MV-4-11 (cell line): ENCODE data around the gene TRAF2.

Experiments used
- DNase-seq: peaks from one replicate; lab custom pipeline; 2025; lab: John Stamatoyannopoulos, UW

TRAF2 gene

DNA sequence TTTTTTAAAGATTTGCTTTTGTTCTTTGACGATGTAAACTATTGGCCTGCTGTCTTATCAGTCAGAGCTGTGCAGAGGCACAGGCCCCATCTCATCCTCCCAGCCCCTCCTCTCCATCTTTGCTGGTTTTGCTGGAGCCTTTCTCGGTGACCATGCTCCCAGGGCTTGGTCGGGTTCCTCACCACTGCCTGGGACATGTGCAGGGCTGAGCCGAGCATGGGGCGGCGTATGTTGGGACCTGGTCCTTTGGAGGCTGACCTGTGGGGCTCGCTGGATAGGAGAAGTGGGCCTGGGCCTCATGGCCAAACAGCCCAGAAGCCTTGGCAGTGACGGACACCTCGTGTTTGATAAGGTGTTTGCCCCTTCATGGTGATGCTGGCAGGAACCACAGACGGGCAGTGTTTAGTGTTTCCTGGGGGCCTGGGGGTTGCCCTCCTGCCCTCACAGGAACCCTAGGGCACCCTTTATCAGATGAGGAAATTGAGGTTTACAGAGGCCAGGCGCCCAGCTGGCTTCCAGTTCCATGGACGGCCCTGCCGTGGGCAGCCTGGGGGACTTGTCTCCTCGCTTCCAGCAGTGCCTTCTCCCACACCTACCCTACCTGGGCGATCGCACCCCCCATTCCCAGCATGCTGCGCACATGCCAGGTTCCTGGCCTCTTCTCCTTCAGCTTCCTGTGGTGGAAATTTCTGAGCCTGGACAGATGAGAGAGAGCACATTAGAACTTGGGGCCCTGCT, 27.6 kb downstream of the TRAF2 start:
- DNase-seq, result no peak

DNA sequence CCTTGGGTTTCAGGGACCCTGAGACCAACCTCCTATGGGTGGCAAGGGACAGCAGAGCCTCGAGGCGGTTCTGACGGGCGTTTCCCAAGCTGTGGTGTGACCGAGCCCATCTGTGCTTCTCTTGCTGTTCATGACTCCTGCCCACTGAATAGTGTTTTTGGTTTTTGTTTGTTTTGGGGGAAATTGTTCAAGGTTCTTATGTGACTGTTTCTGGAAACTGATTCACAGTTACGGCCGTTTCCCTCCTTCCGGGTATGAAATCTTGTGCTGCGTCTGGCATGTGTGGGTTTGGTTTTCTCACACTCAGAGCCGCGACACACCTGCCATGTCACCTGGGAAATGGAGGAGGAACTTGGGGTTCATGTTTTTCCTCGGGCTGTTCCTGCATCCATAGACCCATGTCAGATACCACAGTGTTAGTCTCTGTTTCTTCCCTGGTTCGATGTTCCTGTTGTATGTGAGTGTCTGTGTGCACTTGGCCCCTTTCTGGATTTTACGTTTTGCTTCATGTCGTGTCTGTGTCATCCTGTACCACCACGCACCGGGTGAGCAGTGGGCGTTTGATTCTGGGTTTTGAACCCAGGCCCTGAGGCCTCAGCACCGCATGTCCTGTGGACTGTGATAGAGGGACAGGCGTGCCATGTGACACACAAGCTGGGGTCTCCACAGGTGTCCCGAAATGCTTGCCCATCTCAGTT, 29.5 kb downstream of the TRAF2 start:
- no peak for DNase-seq

DNA sequence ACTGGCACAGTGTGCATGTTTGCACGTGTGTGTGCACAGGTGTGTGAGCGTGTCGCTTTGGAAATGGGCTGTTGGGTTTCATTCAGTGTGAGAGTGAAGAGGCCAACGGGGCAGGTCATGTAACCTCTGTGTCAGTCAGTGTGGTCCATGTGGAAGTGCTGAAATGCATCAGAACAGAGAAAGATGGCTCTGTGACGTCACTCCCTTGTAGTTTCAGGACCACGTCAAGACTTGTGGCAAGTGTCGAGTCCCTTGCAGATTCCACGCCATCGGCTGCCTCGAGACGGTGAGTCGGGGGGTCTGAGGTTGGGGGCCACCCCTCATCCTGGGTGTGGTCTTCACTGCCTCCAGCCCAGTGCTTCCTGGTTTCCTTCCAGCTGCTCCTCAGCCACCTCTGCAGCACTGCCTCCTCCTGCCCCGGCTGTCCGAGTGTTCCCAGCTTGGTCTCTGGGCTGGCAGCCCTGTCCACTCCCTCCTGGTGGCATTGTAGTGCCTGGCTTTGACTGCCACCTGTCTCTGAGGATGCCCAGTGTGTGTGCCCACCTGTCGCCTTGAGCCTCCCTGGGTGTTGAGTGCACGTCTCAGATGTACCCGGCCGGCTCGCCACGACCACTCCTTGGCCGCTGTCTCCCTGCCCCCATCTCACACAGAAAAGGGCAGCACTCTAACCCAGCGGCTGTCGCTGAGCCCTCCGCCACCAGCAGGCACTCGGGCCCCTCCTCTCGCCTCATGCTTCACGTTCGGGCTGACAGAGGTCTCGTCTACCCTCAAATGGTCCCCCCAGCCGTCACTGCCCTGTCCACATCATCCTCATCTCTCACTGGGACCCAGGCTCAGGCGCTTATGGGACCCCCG, 30.2 kb downstream of the TRAF2 start:
- DNase-seq, result no peak

DNA sequence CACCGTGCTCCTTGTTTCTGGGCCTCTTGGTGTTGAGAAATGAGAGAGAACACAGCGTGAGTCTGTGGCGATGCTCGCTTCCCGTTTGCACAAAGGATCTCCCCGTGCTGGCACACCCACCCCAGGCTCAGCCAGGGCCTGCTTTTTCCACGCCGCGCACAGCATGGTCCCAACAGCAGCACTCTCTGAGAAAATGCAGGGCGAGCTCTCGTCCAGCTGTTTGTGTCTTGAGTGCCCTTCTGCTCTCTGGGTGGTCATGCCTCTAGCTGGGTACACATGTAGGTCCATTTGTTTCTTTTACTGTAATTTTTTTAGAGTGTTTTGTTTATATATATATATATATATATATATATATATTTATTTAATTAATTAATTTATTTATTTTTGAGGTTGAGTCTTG, 31.6 kb downstream of the TRAF2 start:
- no peak for DNase-seq

DNA sequence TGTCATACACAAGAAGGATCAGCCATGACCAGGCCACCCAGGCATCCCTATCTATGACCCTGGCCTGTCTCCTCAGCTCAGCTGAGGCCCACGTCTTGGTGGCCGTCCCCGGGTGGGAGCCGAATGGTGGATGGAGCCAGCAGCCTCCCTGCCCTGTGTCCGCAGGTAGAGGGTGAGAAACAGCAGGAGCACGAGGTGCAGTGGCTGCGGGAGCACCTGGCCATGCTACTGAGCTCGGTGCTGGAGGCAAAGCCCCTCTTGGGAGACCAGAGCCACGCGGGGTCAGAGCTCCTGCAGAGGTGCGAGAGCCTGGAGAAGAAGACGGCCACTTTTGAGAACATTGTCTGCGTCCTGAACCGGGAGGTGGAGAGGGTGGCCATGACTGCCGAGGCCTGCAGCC, 33.8 kb downstream of the TRAF2 start:
- no peak for DNase-seq

DNA sequence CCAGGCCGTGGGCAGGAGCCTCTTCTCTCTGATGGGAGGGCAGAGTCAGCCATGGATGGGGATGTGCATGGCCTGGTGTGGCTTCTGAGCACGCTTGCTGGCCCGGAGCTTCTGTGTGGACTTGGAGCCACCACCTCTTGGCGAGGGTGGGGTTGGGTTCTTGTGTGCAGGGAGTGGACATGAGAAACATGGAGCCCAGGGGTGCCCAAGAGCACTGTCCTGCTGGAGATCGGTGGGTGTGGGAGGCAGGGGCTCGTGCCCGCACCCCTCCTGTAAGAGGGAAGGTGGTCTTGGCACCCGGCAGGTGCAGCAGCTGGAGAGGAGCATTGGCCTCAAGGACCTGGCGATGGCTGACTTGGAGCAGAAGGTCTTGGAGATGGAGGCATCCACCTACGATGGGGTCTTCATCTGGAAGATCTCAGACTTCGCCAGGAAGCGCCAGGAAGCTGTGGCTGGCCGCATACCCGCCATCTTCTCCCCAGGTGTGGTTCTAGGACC, 34.5 kb downstream of the TRAF2 start:
- DNase-seq, result no peak

DNA sequence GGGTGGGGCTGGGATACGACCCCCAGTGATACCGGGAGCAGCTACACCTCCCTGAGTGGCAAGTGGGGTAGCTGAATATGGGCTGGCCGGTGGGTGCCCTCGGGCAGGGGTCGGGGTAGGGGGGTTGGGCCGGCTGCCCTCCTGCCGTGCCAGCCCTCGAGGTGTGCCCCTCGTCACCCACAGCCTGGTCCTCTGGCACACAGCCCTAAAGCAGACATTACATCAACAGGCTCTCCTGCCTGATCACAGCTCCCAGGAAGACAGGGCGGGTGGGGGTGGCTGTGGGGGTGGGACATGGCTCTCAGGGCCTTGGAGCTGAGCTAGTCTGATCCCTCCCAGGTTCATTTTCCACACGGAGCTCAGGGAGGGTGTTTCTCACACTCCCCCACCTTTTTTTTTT, 35.0 kb downstream of the TRAF2 start:
- no peak for DNase-seq

DNA sequence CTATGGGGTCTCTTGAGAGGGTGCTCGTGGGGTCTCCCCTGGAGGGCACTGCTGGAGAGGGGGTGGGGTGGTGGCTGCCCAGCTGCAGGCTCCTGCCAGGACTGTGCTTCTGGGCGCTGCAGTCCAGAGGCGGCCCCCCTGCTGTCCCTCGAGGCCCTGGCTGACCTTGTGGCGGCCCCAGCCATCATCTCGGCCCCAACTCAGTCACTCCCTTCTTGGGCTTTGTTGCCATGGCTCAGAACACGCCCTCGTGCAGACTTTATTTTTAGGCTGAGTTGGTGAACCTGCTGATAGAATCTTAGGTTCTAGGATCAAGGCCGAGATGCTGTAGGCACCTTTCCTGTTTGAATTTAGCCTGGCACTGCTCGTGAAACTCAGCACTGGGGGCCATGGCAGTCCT, 35.4 kb downstream of the TRAF2 start:
- DNase-seq, result no peak

DNA sequence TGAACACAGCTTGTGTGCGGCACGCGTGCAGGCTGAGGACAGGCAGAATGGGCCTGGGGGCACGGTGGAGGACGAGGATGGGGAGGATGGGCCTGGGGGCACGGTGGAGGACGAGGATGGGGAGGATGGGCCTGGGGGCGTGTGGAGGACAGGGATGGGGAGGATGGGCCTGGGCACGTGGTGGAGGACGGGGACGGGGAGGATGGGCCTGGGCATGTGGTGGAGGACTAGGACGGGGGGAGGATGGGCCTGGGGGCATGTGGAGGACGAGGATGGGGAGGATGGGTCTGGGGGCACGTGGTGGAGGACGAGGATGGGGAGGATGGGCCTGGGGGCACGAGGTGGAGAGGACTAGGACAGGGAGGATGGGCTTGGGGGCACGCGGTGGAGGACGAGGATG, 36.2 kb downstream of the TRAF2 start:
- no peak for DNase-seq

DNA sequence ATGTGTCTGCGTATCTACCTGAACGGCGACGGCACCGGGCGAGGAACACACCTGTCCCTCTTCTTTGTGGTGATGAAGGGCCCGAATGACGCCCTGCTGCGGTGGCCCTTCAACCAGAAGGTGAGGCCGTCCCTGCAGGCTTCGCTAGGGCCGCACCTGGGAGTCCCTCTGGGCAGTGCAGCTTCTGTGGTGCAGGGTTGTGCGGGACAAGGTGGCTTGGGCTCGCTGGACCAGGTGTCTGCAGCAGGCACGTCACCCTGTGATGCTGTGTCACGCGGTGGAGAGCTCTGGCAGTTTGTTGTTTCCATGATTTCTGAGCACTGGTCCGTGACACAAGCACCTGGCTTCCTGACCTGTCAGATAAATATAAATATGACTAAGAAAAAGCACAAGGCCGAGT, 37.6 kb downstream of the TRAF2 start:
- DNase-seq, result no peak

DNA sequence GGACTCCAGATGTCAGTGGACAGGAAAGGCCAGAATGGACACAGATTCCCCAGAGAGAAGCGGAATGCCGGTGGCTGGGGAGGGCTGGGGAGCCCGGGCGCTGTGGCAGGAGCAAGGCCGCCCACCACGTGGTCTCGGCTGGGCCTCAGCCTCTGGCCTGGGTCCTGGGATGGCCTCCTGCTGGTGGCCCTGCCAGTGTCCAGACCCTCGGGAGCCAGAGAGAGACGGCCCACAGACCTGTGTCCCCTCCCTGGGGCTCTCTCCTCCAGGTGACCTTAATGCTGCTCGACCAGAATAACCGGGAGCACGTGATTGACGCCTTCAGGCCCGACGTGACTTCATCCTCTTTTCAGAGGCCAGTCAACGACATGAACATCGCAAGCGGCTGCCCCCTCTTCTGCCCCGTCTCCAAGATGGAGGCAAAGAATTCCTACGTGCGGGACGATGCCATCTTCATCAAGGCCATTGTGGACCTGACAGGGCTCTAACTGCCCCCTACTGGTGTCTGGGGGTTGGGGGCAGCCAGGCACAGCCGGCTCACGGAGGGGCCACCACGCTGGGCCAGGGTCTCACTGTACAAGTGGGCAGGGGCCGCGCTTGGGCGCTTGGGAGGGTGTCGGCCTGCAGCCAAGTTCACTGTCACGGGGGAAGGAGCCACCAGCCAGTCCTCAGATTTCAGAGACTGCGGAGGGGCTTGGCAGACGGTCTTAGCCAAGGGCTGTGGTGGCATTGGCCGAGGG, 39.3 kb downstream of the TRAF2 start:
- DNase-seq, result no peak

DNA sequence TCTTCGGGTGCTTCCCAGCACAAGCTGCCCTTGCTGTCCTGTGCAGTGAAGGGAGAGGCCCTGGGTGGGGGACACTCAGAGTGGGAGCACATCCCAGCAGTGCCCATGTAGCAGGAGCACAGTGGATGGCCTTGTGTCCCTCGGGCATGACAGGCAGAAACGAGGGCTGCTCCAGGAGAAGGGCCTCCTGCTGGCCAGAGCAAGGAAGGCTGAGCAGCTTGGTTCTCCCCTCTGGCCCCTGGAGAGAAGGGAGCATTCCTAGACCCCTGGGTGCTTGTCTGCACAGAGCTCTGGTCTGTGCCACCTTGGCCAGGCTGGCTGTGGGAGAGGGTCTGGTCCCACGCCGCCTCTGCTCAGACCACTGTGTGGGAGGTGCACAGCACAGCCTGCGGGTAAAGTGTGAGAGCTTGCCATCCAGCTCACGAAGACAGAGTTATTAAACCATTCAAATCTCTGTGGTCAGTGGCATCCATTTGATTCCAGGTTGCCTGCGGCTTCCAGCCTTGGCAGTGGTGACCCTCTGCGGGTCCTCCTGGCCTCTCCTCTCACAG, 39.9 kb downstream of the TRAF2 start:
- no peak for DNase-seq

DNA sequence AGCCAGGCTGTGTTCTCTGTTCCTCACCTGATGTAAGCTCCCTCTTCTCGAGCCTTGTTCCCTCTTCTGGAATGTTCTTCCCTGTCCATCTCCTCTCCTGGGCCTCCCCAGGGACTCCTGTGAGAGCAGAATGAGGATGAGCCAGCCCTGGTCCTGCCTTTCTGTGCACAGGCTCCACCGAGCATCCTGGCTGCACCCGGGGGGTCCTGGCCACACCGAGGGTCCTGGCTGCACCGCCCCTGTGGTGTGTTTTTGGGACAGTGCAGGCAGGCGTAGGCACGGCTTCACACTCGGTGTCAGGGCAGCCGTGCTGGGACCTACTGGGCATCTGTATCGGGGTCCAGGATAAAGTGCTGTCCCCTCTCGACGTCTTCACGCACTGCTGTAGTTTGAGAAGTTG, 40.4 kb downstream of the TRAF2 start:
- no peak for DNase-seq

DNA sequence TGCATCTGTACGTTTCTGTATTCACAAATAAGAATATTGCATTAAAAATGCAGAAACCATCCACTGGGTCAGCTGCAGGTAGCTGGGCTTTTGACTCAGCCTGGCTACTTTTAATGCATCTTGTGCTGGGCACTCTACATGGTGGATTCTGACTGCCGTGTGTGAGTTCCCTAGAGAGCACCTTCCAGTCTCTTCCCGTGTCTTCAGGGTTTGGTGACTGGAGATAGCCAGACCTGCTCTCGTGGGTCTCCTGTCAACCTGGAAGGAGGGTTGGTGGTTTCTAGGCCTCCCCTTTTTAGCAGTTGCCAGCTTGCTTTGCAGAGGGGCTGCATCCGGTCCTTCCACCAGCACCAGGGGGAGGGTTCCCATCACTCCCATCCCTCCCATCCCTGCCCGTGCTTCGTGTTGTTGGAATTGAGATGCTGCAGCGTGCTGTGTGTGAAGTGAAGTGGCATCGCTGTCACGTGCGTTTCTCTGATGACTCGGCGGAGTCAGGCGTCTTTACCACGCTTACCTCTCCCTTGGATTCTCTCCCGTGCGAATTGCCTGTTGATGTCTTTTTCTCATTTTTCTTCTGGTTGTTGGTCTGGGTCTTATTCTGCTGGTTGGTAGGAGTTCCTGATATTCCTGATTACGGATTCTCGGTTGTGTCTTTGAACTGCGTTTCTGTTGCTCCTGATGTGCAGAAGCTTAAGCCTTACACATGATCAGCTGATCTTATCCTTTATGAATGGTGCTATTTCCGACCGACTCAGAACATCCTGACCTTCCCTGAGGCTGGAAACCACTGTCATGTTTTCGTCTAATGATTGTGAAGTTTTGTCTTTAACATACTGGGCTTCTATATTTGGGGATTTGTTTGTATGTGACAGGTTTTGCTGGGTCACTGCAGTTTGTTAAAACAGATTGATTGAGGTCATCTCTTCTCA, 41.3 kb downstream of the TRAF2 start:
- DNase-seq, result no peak

DNA sequence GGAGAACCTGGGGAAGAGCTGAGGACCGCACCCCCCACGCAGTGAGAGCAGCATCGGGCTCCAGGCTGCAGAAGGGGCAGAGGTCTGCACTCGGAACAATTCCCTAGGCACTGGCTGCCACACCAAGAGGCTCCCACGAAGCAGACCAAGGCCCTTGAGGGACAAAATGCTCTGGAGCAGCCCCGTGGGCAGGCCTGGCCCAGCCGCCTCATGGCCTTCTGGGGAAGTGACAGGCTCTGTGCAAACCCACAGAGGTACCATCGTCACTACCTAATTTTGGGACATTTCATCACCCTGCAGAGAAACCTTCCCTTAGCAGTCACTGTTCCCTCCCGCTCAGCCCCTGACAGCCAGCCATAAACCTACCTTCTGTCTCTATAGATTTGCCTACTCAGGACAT, 42.3 kb downstream of the TRAF2 start:
- DNase-seq, result peak; percentile 63

DNA sequence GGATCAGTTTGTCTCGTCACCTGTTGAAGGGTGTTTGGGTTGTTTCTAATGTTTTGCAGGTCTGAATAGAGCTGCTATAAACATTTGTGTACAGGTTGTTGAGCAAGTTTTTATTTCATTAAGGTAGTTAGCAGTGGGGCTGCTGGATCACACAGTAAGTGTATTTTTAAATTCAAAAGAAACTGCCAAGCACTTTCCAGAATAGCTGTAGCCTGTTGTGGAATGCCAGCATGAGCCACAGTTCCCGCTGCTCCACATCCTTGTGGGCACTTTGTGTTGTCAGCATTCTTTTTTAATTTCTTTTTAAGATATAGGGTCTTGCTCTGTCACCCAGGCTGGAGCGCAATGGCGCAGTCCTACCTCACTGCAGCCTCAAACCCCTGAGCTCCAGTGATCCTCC, 43.7 kb downstream of the TRAF2 start:
- no peak for DNase-seq

DNA sequence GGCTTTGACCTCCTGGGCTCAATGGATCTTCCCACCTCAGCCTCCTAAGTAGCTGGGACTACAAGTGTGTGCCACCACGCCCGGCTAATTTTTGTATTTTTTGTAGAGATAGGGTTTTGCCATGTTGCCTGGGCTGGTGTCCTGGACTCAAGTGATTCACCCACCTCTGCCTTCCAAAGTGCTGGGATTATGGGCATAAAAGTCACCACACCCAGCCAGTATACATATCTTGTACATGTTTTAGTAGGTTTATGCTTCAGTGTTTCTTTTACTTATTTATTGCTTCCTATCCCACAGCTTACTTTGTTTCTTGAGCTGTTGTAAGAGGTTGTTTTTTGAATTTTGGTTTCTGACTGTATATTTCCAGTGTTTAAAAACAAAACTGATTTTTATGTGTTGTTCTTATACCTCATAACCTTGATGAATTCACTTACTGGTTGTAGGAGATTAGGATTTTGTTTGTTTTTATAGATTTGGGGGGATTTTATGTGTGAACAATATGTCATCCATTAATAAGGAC, 45.4 kb downstream of the TRAF2 start:
- DNase-seq, result no peak

DNA sequence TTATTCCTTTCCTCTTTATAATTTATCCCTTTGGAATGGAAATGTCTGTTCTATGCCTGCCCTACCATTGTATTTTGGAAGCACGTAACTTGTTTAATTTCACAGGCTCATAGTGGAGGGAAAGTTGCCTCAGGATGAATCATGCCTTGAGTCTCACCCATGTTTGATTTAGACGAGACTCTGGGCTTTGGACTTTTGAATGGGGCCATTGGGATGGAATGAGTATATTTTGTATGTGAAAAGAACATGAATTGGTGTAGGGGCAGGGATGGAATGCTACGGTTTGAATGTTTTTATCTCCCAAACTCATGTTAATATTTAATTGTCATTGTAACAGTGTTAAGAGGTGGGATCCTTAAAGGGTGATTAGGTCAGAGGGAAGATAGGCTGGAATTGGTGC, 48.0 kb downstream of the TRAF2 start:
- DNase-seq, result no peak

DNA sequence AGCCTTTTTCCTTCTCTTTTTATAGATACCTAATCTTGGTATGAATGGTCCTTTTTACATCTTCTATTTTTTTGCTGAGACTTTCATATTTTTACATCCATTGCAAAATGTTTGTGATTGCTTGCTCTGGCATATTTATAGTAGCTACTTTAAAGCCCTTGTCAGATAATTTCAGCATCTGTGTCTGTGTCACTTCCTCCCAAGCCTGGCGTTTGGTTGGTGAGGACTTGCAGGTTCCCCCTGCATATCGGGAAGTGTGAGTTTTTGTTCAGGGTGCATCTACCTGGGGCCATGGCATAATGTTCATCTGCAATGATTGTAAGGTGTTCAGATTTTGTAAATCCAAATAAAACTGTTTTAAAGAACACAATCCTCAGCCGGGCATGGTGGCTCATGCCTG, 49.3 kb downstream of the TRAF2 start:
- DNase-seq, result peak; percentile 72

DNA sequence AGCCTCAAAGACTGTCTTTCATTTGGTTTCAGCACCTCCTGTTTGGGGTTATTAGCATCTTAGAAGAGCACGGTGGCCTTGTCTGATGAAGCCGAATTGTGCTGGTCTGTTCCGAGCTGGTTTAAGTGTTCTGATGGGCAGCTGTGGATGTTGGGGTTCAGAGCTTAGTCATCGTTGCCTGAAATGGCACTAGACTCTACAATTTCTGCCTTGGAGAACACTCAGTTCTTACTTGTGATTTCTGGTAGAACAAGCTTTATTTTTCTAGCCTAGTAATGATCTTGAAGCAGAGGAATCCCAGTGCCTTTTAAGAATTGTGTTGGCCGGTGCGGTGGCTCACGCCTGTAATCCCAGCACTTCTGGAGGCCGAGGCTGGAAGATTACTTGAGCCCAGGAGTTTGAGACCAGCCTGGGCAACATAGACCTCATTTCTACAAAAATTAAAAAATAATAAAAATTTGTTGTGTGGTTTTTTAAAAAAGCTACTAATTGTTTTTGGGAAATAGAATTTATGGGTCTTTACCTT, 50.4 kb downstream of the TRAF2 start:
- DNase-seq, result no peak
